Lower leg skin (tissue), 4 donors: ENCODE data around the gene SLC22A1. TPM values are rescaled to one million over a fixed set of nuclear protein-coding genes. Genes with fewer than 3 reads are reported as not detected.

Source experiments
- DNase-seq, 2 donors: peaks; one replicate each; pipeline ENCODE4 v3.0.0-alpha.2; 2019; ENCODE audit warnings: low spot score in 2 of 2
- H3K4me3 ChIP-seq: fragments of 200-600 bp; sonication (generic); 2 replicates; pipeline ENCODE4 v1.5.1; 2017; ENCODE audit warnings: mild to moderate bottlenecking, low read depth; ENCODE audit not compliant: poor library complexity, severe bottlenecking
- CTCF ChIP-seq, 3 donors: fragments of 450-650 bp; IDR thresholded peaks; one replicate each; pipeline ENCODE4 v1.5.1; 2016; ENCODE audit warnings: antibody characterized with exemption in 3 of 3, mild to moderate bottlenecking in 3 of 3, moderate library complexity in 2 of 3
- POLR2A ChIP-seq, 2 donors: fragments of 450-650 bp; IDR thresholded peaks; one replicate each; pipeline ENCODE4 v1.6.1; 2016 to 2017; ENCODE audit warnings: antibody characterized with exemption in 2 of 2, mild to moderate bottlenecking in 1 of 2, moderate library complexity in 1 of 2
- WGBS, 2 donors: methylation state at CpG; one replicate each; pipeline ENCODE4 v1.1.5; 2018; 5-methylcytosine and 5-hydroxymethylcytosine counted together
- intact Hi-C: fragments of 100-400 bp; cut with DNase I; formaldehyde crosslinking; loops from one replicate; pipeline ENCODE4 v1.15.0; 2023; ENCODE audit warnings: low total_unique reads
- total RNA-seq, 4 donors: library from RNA; depleted of rRNA; stranded (reverse); fragments of >200 nt; gene quantifications; one replicate each; pipeline ENCODE4 v1.1.0, GENCODE V29; 2016

SLC22A1 gene
- total RNA-seq, result 1 to 10 TPM in 1 of 4 donors, under 1 TPM in 2, not detected in 1; 0.65 to 1.4 (median 0.80) TPM

GRCh38 chr6:160121558-160121957 is at the start of gene SLC22A1:
SLC22A1 (plus strand) TSS chr6:160121815; CDS start chr6:160121936, 121 bp downstream.
- DNase-seq, result no peak
- no peak within 1 kb of the TSS for H3K4me3 ChIP-seq
- TF ChIP-seq CTCF (IDR thresholded peaks at IDR 0.05) (no peak), POLR2A (IDR thresholded peaks at IDR 0.05) (no peak)
- intact Hi-C loops, result no loop called here
- 75 to 84% methylated on average over 8 of the region's 8 CpGs for WGBS, 2 donors

- no peak for DNase-seq
- TF ChIP-seq POLR2A (IDR thresholded peaks at IDR 0.05) (no peak), CTCF (IDR thresholded peaks at IDR 0.05) (no peak)
- intact Hi-C loops, result no loop called here
- no peak overlapping the region for H3K4me3 ChIP-seq
- 88 to 94% methylated on average over 9 of the region's 9 CpGs for WGBS, 2 donors
Observed at GRCh38 chr6:160073272-160073671, 48.3 kb upstream of the SLC22A1 start.

GRCh38 chr6:160076009-160076408 is 45.6 kb upstream of the SLC22A1 start:
- intact Hi-C loops, result no loop called here
- H3K4me3 ChIP-seq, result no peak overlapping the region
- no peak for DNase-seq
- TF ChIP-seq POLR2A (IDR thresholded peaks at IDR 0.05) (no peak), CTCF (IDR thresholded peaks at IDR 0.05) (no peak)
- 93 to 99% methylated on average over 5 of the region's 5 CpGs for WGBS, 2 donors

- no peak for TF ChIP-seq CTCF (IDR thresholded peaks at IDR 0.05)
- no peak for TF ChIP-seq POLR2A (IDR thresholded peaks at IDR 0.05)
- no peak overlapping the region for H3K4me3 ChIP-seq
- intact Hi-C loops, result no loop called here
- 85 to 91% methylated on average over 5 of the region's 5 CpGs for WGBS, 2 donors
- DNase-seq, result no peak
Observed at GRCh38 chr6:160077024-160077423, 44.6 kb upstream of the SLC22A1 start.

GRCh38 chr6:160077526-160077925 is 44.1 kb upstream of the SLC22A1 start:
- 65 to 67% methylated on average over 2 of the region's 2 CpGs for WGBS, 2 donors
- H3K4me3 ChIP-seq, result no peak overlapping the region

More at GRCh38 chr6:160077526-160077925, 44.1 kb upstream of the SLC22A1 start:
- no peak for DNase-seq
- TF ChIP-seq POLR2A (IDR thresholded peaks at IDR 0.05) (no peak), CTCF (IDR thresholded peaks at IDR 0.05) (no peak)
- intact Hi-C loops, result no loop called here
